Measurements from ENCODE around the gene SOX15.
A peak's percentile ranks its signal among the peaks of the same experiment; 100 is the strongest.

The SOX15 gene

DNA sequence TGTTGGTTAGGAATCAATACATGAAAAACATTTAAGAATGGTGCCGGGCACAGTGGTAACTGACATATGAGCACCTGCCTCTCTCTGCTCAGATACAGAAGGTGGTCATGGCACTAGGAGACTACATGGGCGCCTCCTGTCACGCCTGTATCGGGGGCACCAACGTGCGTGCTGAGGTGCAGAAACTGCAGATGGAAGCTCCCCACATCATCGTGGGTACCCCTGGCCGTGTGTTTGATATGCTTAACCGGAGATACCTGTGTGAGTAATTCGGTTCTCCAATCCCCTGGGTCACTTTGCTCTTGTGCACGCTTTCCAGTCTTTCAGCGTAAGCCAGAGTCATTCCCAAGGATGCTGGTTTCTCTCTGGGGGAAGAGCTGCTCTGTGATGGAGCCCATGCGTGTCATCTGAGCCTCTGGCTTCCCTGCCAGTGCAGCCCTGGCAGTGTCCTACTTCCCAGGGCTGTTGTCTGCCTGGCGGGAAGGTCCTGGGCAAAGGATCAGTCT lies 13.4 kb downstream of the SOX15 start:
- TF ChIP-seq, protein P1, sequence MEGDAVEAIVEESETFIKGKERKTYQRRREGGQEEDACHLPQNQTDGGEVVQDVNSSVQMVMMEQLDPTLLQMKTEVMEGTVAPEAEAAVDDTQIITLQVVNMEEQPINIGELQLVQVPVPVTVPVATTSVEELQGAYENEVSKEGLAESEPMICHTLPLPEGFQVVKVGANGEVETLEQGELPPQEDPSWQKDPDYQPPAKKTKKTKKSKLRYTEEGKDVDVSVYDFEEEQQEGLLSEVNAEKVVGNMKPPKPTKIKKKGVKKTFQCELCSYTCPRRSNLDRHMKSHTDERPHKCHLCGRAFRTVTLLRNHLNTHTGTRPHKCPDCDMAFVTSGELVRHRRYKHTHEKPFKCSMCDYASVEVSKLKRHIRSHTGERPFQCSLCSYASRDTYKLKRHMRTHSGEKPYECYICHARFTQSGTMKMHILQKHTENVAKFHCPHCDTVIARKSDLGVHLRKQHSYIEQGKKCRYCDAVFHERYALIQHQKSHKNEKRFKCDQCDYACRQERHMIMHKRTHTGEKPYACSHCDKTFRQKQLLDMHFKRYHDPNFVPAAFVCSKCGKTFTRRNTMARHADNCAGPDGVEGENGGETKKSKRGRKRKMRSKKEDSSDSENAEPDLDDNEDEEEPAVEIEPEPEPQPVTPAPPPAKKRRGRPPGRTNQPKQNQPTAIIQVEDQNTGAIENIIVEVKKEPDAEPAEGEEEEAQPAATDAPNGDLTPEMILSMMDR (IDR thresholded peaks at IDR 0.05; ENCODE audit: unreplicated experiment in 3 of 3) = no peak
- no peaks in the 10 kb centered on the region for H3K27me3 Mint-ChIP-seq (ENCODE audit: low read depth)
- peaks cover 69% of the 10 kb centered on the region for H3K4me1 Mint-ChIP-seq
- peaks cover 2% of the 10 kb centered on the region for H3K9me3 Mint-ChIP-seq
- peak overlapping the region; percentile 63 to 75 (median 74) for H3K4me3 Mint-ChIP-seq
- peaks cover 80% of the 10 kb centered on the region for H3K36me3 Mint-ChIP-seq (ENCODE audit: low read depth)
- peak overlapping the region; percentile 51 to 80 (median 52) for H3K27ac Mint-ChIP-seq

DNA sequence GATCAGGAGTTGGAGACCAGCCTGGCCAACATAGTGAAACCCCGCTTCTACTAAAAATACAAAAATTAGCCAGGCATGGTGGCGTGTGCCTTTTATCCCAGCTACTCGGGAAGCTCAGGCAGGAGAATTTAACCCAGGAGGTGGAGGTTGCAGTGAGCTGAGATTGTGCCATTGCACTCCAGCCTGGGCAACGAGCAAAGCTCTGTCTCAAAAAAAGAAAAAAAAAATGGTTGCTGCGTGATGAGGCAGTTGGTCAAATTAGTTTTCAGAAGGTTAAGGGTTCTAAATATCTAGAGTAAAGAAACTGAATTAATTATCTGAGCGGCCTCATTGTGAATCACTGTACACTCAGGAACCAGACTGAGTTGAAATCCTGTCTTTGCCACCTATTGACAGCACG lies 13.9 kb downstream of the SOX15 start:
- H3K27ac Mint-ChIP-seq = no peak overlapping the region
- H3K36me3 Mint-ChIP-seq (ENCODE audit: low read depth) = peaks cover 82% of the 10 kb centered on the region
- no peaks in the 10 kb centered on the region for H3K27me3 Mint-ChIP-seq (ENCODE audit: low read depth)
- TF ChIP-seq, protein P1 (IDR thresholded peaks at IDR 0.05; ENCODE audit: unreplicated experiment in 3 of 3) = no peak
- peaks cover 2% of the 10 kb centered on the region for H3K9me3 Mint-ChIP-seq
- peaks cover 69% of the 10 kb centered on the region for H3K4me1 Mint-ChIP-seq
- peak overlapping the region; percentile 62 to 99 (median 97) for H3K4me3 Mint-ChIP-seq

DNA sequence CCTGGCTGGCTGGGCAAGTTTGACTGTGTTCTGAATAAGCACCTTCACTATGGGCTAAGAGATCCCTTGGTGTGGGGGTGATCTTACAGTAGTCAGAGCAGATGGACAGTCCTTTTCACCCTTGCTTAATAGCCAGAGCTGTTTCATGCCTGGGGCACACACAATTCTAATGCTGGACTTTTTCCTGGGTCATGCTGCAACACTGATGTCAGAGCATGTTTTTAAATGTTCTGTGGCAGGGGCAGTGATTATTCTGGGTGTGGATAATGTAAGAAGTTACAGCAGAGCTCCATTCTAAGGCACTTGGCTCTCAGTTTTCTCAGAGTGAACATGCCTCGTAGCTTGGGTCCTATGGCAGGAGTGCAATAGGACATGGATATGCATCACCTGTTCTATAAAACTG lies 14.4 kb downstream of the SOX15 start:
- Mint-ChIP-seq H3K4me1 (peaks cover 65% of the 10 kb centered on the region), H3K27ac (no peak overlapping the region), H3K4me3 (peak overlapping the region; percentile 94 to 99 (median 97)), H3K27me3 (ENCODE audit: low read depth) (no peaks in the 10 kb centered on the region), H3K9me3 (peaks cover 2% of the 10 kb centered on the region), H3K36me3 (ENCODE audit: low read depth) (peaks cover 86% of the 10 kb centered on the region)
- TF ChIP-seq, protein P1 (IDR thresholded peaks at IDR 0.05; ENCODE audit: unreplicated experiment in 3 of 3) = no peak

DNA sequence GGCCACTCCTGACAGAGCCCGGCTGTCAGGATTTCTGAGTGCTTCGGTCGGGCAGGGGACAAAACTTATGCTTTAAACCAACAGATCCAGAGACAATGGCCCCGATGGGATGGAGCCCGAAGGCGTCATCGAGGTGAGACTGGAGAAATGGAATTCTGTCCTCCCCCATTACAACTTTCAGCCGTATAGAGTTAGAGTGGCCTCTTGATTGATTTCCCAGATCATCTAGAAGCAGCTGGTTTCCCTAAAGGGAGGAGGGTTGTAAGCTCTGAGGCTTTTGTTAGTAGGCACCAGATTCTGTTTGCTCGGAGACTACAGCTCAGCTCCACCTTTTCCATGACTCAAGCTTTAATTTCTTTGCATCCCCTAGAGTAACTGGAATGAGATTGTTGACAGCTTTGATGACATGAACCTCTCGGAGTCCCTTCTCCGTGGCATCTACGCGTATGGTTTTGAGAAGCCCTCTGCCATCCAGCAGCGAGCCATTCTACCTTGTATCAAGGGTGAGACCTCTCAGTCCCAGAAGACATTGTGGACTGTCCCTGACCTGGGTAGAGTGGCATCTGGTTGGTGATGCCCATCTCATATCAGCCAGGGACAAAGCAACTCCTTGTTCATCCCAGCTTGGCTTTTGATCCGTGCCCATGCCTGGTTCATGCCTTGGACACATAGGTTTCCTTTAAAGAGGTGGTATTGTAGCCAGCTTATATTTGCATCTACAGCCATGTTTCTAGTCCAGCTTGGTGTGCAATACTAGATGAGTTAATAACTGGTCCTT lies 15.5 kb downstream of the SOX15 start:
- TF ChIP-seq, protein P1 (IDR thresholded peaks at IDR 0.05; ENCODE audit: unreplicated experiment in 3 of 3) = no peak
- Mint-ChIP-seq H3K9me3 (peaks cover 2% of the 10 kb centered on the region), H3K36me3 (ENCODE audit: low read depth) (peaks cover 90% of the 10 kb centered on the region), H3K27me3 (ENCODE audit: low read depth) (no peaks in the 10 kb centered on the region), H3K27ac (peak overlapping the region; percentile 74 to 99 (median 84)), H3K4me1 (peaks cover 57% of the 10 kb centered on the region), H3K4me3 (peak overlapping the region; percentile 94 to 99 (median 97))

DNA sequence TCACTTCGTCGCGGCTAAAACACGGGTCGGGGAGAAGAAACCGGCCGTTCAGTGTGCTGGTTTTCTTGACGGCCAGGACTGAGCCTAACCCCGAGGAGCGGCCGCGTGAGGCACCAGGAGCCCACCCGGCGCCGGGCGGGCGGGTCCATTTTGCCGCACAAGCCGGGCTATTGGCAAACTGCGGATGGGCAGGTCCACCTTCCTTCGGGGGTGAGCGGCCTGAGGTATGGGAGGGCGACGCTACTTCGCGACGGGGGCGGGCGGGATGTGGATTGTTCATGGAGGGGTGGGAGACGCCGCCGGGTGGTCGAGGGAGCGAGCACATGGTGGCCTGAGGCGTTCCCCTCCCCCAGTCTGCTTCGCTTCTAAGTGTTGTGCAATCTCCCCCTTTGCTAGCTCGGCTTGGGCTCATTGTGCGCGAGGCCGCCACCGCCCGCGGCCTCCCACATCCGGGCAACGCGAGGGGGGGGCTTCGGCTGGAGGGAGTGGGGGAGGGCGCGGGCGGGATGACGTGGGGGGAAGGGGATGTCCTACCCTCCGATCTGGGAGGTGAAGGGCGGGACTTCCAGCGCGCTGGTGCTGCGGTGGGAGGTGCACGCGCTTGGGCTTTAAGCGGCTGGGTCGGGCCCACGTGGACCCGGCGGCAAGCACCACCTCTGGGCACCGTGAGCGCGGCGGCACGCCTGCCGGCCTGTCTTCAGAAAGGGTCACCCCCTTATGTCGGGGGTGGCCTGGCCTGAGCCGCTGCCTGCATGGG lies 16.4 kb downstream of the SOX15 start:
- Mint-ChIP-seq H3K4me3 (peak overlapping the region; percentile 94 to 99 (median 97)), H3K27me3 (ENCODE audit: low read depth) (no peaks in the 10 kb centered on the region), H3K27ac (peak overlapping the region; percentile 99), H3K36me3 (ENCODE audit: low read depth) (peaks cover 90% of the 10 kb centered on the region), H3K9me3 (peaks cover 2% of the 10 kb centered on the region), H3K4me1 (peaks cover 49% of the 10 kb centered on the region)
- TF ChIP-seq, protein P1 (IDR thresholded peaks at IDR 0.05; ENCODE audit: unreplicated experiment in 3 of 3) = no peak
